Psoas muscle (tissue), 8 donors: Measurements from ENCODE around the gene DCTN2. TPM values are rescaled to one million over a fixed set of nuclear protein-coding genes. Genes with fewer than 3 reads are reported as not detected.
"Not testable (repeated sequence)": the region's sequence is repeated elsewhere in the genome, so short reads cannot be mapped to it uniquely, and the experiment has no call there.

Experiments
- ATAC-seq, 4 donors: fragments of 200-7000 bp; cut with Tn5 transposase; one replicate each; pipeline ENCODE4 v1.9.1; 2020; ENCODE audit warnings: moderate library complexity in 3 of 4, mild to moderate bottlenecking in 2 of 4
- DNase-seq, 2 donors: peaks; one replicate each; pipeline ENCODE4 v3.0.0-alpha.2; 2020
- H3K27ac ChIP-seq: fragments of 200-600 bp; one replicate; pipeline ENCODE4 v1.8.0; 2022
- H3K27me3 ChIP-seq, 3 donors: fragments of 200-600 bp in 1 of 3; one replicate each; pipeline versions ENCODE4 v1.6.1 to v1.8.0; 2013 to 2022; ENCODE audit warnings: low read length in 2 of 3, mild to moderate bottlenecking in 2 of 3, moderate library complexity in 1 of 3; ENCODE audit not compliant: insufficient read depth in 3 of 3
- H3K36me3 ChIP-seq, 2 donors: fragments of 200-600 bp in 1 of 2; one replicate each; pipeline versions ENCODE4 v1.6.1 to v1.8.0; 2013 to 2022; ENCODE audit warnings: low read depth in 1 of 2, mild to moderate bottlenecking in 1 of 2, moderate library complexity in 1 of 2; ENCODE audit not compliant: insufficient read depth in 1 of 2
- H3K4me1 ChIP-seq: fragments of 200-600 bp; one replicate; pipeline ENCODE4 v1.8.0; 2022
- H3K4me3 ChIP-seq: fragments of 200-600 bp; one replicate; pipeline ENCODE4 v1.8.0; 2022; ENCODE audit warnings: mild to moderate bottlenecking
- H3K9me3 ChIP-seq: fragments of 200-600 bp; one replicate; pipeline ENCODE4 v1.8.0; 2022
- WGBS, 3 donors: extraction: QIAGEN DNeasy Blood & Tissue Kit; methylation state at CpG; one replicate each; pipeline versions ENCODE4 v1.1.6 to v1.1.7; 2013; 5-methylcytosine and 5-hydroxymethylcytosine counted together
- intact Hi-C, 2 donors: fragments of 100-400 bp; cut with DNase I; formaldehyde crosslinking; loops; one replicate each; pipeline versions ENCODE4 v1.11.0 to v1.14.2; 2022
- polyA plus RNA-seq, 3 donors: library from polyadenylated mRNA; stranded (reverse); fragments of 200-250 nt; gene quantifications; one replicate each; pipeline ENCODE4 v1.2.3, GENCODE V29; 2013
- total RNA-seq, 4 donors: library from RNA; stranded (reverse); fragmentation: NEBNext Ultra II Directional in 2 of 4; extraction: Animal tissue kit (Norgen Biotek cat#: 25700) in 2 of 4; gene quantifications; one replicate each; pipeline versions ENCODE4 v1.2.1 to v1.2.4, GENCODE V29; 2021 to 2023
- TF ChIP-seq, protein P1 (sequence below): fragments of 200-600 bp; IDR thresholded peaks from one replicate; pipeline ENCODE4 v1.8.0; 2022; ENCODE audit warnings: antibody characterized with exemption
- donor health status: healthy with polysubstance abuse.
- donor health status: DM: no; HTN: no; CAD: no; lungs with moderate emphysema.
- donor health status: Bipolar disorder and iron deficiency.
- donor health status: healthy.
- donor health status: DM: yes; HTN: yes; CAD: no.
- donor health status: DM: no; HTN: no; CAD: no.
- donor health status: DM: no; HTN: no; CAD: no.
- donor health status: DM: yes; HTN: yes; CAD: no.

The DCTN2 gene
- total and polyA plus RNA-seq, 7 donors = 91.0 to 165 (median 108) TPM

DNA sequence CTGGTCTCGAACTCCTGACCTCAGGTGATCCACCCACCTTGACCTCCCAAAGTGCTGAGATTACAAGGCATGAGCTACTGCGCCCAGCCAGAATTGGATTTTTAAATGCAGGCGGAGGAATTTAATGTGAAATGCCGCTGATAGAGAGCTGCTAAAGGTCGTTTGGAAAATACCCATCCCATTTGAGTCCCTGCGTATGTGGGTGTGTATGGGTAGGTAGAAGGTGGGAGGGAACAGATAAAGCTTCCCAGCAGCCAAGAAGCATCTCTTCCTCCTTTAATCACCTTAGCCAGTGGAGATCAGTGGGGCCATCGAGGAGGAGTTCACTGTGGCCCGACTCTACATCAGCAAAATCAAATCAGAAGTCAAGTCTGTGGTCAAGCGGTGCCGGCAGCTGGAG, 27.8 kb upstream of the DCTN2 start:
- H3K27me3 ChIP-seq = peaks cover 0 to 17% (median 0%) of the 10 kb centered on the region in 3 donors

DNA sequence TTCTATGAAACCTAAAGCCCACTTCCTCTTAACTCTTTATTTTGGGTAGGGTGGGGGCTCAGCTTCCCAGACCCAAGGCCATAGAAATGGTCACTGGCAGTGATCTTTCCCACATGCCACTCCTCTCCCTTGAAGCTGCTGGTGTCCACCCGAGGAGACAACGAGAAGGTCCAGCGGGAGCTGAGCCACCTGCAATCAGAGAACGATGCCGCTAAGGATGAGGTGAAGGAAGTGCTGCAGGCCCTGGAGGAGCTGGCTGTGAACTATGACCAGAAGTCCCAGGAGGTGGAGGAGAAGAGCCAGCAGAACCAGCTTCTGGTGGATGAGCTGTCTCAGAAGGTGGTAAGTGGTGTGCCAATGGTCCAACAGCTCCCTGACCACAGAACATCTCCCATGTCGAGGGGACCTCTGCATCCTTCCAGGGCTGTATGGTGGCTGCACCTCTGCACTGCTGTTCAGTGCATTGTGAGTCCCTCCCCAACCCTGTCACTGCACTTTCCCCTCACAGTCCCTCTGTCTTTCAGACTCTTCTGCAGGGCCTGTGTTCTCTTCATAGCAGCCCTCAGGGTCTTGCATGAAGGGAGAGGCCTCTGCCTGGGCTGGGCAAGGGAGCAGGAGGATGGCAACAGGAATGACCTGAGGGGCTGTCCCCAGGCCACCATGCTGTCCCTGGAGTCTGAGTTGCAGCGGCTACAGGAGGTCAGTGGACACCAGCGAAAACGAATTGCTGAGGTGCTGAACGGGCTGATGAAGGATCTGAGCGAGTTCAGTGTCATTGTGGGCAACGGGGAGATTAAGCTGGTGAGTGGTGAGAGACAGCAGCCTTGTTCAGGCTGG, 25.2 kb upstream of the DCTN2 start:
- no peaks in the 10 kb centered on the region for H3K4me1 ChIP-seq
- WGBS, 3 donors = 81 to 84% (median 83%) methylated on average over 12 of the region's 12 CpGs
- DNase-seq (no peak), ATAC-seq (no peak)
- H3K27ac ChIP-seq = no peak overlapping the region
- TF ChIP-seq, protein P1, sequence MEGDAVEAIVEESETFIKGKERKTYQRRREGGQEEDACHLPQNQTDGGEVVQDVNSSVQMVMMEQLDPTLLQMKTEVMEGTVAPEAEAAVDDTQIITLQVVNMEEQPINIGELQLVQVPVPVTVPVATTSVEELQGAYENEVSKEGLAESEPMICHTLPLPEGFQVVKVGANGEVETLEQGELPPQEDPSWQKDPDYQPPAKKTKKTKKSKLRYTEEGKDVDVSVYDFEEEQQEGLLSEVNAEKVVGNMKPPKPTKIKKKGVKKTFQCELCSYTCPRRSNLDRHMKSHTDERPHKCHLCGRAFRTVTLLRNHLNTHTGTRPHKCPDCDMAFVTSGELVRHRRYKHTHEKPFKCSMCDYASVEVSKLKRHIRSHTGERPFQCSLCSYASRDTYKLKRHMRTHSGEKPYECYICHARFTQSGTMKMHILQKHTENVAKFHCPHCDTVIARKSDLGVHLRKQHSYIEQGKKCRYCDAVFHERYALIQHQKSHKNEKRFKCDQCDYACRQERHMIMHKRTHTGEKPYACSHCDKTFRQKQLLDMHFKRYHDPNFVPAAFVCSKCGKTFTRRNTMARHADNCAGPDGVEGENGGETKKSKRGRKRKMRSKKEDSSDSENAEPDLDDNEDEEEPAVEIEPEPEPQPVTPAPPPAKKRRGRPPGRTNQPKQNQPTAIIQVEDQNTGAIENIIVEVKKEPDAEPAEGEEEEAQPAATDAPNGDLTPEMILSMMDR = no peak
- H3K4me3 ChIP-seq = no peak overlapping the region
- no peaks in the 10 kb centered on the region for H3K9me3 ChIP-seq
- intact Hi-C loops = no loop called here
- H3K27me3 ChIP-seq = peaks cover 0 to 35% (median 0%) of the 10 kb centered on the region in 3 donors
- H3K36me3 ChIP-seq = no peaks in the 10 kb centered on the region

More for the DNA sequence above, 27.8 kb upstream of the DCTN2 start:
- H3K27ac ChIP-seq = no peak overlapping the region
- no peaks in the 10 kb centered on the region for H3K36me3 ChIP-seq
- TF ChIP-seq, protein P1 = no peak
- ATAC-seq = no peak
- no peak for DNase-seq
- WGBS, 3 donors = 81 to 86% (median 84%) methylated on average over 10 of the region's 10 CpGs
- no peaks in the 10 kb centered on the region for H3K9me3 ChIP-seq
- no peaks in the 10 kb centered on the region for H3K4me1 ChIP-seq
- intact Hi-C loops = no loop called here
- no peak overlapping the region for H3K4me3 ChIP-seq

DNA sequence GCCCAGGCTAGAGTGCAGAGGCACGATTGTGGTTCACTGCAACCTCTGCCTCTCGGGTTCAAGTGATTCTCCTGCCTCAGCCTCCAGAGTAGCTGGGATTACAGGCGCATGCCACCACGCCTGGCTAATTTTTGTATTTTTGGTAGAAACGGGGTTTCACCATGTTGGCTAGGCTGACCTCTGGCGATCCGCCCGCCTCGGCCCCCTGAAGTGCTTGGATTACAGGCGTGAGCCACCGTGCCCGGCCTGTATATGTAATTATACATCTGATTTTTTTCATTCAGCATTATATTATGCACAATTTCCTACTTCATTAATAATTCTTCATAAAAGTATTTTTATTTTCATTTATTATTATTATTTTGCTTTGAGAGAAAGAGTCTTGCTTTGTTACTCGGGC, 23.4 kb upstream of the DCTN2 start:
- H3K4me3 ChIP-seq, ATAC-seq, DNase-seq, intact Hi-C loops, H3K9me3 ChIP-seq, H3K36me3 ChIP-seq, H3K27ac ChIP-seq, H3K4me1 ChIP-seq: not testable (repeated sequence)
- 78 to 82% (median 81%) methylated on average over 13 of the region's 13 CpGs for WGBS, 3 donors
- H3K27me3 ChIP-seq = peaks cover 0 to 30% (median 0%) of the 10 kb centered on the region in 3 donors

DNA sequence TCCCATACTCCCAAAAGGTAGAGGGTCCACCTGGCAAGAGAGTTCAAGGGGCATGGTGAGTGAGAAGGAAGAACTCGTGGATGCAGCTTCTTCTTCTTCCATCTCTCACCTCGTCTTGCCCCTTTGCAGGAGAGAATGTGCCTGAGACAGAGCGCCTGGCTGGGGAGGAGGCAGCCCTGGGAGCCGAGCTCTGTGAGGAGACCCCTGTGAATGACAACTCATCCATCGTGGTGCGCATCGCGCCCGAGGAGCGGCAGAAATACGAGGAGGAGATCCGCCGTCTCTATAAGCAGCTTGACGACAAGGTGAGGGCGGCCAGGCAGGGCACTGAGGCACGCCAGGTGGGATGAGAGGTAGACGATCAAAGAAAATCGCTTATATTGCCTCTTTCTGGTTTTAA, 22.9 kb upstream of the DCTN2 start:
- Histone ChIP-seq H3K27me3 (peaks cover 0 to 30% (median 0%) of the 10 kb centered on the region in 3 donors), H3K9me3 (no peaks in the 10 kb centered on the region), H3K4me1 (no peaks in the 10 kb centered on the region), H3K36me3 (no peaks in the 10 kb centered on the region), H3K27ac (no peak overlapping the region), H3K4me3 (no peak overlapping the region)
- DNase-seq (no peak), ATAC-seq (no peak)
- intact Hi-C loops = no loop called here
- WGBS, 3 donors = 85% methylated on average over 18 of the region's 18 CpGs
- TF ChIP-seq, protein P1 = no peak

DNA sequence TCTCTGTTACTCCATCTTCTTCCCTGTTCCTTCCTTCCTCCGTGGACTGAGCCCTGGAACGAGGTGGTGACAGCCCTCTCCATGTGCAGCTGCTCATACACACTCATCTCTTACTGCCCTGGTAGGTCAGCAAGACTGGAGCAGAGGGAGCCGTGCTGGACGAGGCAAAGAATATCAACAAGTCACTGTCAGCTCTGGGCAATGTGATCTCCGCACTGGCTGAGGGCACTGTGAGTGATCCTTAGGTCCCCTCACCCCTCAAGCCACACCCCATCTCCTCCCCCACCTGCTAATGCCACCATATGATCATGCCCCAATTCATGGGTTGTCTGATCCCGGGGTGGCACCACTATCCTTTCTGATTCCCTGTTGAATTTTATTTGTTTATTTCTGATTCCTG, 21.8 kb upstream of the DCTN2 start:
- ATAC-seq (no peak), DNase-seq (no peak)
- Histone ChIP-seq H3K27me3 (peaks cover 0 to 30% (median 0%) of the 10 kb centered on the region in 3 donors), H3K27ac (no peak overlapping the region), H3K4me3 (no peak overlapping the region), H3K9me3 (no peaks in the 10 kb centered on the region), H3K4me1 (no peaks in the 10 kb centered on the region), H3K36me3 (no peaks in the 10 kb centered on the region)
- intact Hi-C loops = no loop called here
- TF ChIP-seq, protein P1 = no peak
- WGBS, 3 donors = 53 to 66% (median 57%) methylated on average over 6 of the region's 6 CpGs
